GM19467 (cell line): ENCODE results near the gene NTMT2.
A peak's percentile ranks its signal among the peaks of the same experiment; 100 is the strongest.
"Not testable (repeated sequence)": the region's sequence is repeated elsewhere in the genome, so short reads cannot be mapped to it uniquely, and the experiment has no call there.

Experiments
- ATAC-seq: cut with Tn5 transposase; IDR thresholded peaks from one replicate; pipeline ENCODE4 v1.9.1; 2021; ENCODE audit warnings: mild to moderate bottlenecking, moderate library complexity; ENCODE audit not compliant: unreplicated experiment

The NTMT2 gene

DNA sequence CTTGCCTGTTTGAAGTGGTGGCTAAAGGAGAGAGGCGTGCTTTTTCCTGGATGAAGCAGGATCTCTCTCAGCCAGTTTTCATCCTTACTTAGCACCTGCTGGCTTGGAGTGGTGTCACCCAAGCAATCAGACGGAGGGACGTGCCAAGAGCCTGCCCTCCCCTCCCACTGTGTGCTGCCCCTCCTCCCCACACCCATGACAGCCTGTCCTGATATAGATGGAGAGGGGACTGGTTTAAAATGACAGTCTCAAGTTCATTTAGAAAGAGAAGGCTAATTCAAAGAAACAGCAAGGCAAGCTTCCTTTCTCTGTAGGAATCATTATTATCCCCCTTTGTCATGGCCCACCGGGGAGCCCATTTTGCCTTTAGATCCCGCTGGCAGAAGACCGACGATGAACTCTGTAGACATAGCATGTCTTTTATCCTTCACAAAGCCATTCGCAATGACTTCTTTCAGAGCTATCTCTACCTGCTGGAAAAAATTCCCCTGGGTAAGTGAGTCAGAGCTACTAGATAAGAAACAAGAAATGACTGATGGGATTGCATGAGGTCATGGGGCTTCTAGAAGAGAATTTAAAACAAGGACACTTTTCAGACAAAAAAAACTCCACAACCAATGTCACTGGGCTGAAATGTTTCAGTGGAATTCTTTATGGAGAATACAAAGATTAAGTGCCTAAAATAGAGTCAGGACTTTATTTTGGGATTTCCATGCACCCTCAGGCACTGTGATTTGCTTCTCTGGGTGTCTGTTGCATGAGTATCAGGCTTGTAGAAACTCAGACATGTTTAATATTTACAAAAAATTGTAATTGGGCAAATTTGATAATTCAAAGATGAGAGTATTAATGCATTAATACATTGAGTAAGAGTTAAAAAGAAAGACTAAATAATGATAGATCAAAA is at the start of gene NTMT2:
Gene NTMT2 (plus strand): TSS at position 190 of the 907 bp plus-strand sequence. CDS start 149 bp downstream, at position 339.
- ATAC-seq = no peak

DNA sequence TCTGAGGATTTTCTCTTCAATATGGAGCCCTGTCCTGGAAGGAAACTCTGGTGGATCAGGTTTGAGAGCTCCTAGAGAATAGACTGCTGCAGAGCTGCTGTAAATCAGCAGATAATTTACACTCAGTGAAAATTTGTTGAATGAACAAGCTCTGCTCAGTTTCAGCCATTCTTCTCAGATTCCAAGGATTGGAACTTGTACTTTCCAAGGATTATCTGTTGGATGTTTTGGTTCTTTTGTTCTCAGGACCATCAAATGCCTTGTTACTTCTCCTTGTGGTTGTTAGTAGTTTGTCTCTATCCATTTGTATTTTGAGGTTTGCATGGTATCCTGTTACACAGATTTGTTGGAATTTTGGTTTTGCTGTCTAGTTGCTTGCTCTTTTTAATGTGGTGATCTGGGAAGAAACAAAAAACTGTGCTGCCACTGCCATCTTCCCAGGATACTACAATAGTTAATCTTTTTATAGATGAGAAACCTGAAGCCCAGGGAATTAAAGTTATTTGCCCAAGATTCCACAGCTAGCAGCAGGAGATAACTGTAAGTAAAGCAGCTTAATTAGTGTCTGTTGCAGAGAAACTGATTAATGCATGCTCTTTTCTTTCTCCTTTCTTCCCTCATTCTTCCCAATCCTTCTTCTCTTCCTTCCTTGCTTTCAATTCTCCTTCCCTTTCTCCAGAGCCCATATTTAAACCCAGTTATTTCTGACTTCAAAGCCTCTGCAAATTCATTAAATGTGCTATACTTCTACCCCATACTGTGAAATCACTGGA is 49.6 kb upstream of the NTMT2 start:
- ATAC-seq = no peak

- ATAC-seq = no peak
Observed at GRCh38 chr1:170096806-170097340, 48.9 kb upstream of the NTMT2 start.

DNA sequence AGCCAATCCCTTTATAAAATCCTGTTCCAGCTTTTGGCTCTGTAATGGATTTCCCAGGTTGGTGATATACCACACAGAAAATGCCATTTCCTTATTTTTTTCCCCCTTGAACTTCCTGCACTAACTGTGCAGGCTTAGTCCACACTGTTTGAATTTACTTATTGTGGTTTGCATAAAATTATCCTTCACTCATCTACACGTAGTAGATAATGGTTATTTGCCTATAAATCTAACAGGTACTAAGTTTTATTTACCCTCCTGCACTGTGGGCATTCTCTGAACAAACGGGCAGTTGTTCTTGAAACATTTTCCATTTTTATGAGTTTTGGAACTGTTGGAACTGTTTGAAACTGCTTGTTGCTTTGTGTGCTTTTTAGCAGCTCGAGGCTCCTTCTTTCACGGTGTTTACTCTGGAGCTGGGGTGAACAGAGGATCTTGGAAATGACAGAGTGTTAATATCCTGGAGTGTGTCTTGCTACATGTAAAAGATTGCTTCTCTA is 48.3 kb upstream of the NTMT2 start:
- ATAC-seq = no peak

DNA sequence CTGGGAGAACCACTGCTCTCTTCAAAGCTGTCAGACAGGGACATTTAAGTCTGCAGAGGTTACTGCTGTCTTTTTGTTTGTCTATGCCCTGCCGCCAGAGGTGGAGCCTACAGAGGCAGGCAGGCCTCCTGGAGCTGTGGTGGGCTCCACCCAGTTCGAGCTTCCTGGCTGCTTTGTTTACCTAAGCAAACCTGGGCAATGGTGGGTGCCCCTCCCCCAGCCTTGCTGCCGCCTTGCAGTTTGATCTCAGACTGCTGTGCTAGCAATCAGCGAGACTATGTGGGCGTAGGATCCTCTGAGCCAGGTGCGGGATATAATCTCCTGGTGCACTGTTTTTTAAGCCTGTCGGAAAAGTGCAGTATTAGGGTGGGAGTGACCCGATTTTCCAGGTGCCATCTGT is 32.6 kb upstream of the NTMT2 start:
- ATAC-seq = not testable (repeated sequence)

DNA sequence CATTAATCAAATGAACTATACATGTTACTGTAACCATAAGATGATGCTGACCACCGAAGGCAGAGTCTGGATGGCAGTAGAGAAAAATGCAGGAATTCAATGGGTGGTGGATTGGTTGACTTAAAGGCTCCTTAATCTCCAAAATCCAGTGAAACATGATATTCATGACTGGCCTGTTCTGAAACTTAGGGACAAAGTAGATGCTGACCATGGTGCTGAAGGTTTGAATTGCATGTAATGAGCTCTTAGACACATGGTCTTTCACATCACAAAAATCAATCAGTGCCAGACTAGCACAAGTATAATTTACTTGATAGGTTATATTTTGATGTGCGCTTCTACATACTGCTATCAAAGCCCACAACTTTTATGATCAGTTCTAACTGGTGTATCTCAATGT is 30.9 kb upstream of the NTMT2 start:
- ATAC-seq = no peak

- no peak for ATAC-seq
Observed at GRCh38 chr1:170122366-170122765, 23.4 kb upstream of the NTMT2 start.

- no peak for ATAC-seq
Observed at GRCh38 chr1:170125269-170125668, 20.5 kb upstream of the NTMT2 start.

GRCh38 chr1:170126696-170127095 is 19.1 kb upstream of the NTMT2 start:
- ATAC-seq = peak; percentile 94

- no peak for ATAC-seq
Observed at GRCh38 chr1:170131450-170131849, 14.3 kb upstream of the NTMT2 start.

GRCh38 chr1:170131984-170132383 is 13.8 kb upstream of the NTMT2 start:
- no peak for ATAC-seq

DNA sequence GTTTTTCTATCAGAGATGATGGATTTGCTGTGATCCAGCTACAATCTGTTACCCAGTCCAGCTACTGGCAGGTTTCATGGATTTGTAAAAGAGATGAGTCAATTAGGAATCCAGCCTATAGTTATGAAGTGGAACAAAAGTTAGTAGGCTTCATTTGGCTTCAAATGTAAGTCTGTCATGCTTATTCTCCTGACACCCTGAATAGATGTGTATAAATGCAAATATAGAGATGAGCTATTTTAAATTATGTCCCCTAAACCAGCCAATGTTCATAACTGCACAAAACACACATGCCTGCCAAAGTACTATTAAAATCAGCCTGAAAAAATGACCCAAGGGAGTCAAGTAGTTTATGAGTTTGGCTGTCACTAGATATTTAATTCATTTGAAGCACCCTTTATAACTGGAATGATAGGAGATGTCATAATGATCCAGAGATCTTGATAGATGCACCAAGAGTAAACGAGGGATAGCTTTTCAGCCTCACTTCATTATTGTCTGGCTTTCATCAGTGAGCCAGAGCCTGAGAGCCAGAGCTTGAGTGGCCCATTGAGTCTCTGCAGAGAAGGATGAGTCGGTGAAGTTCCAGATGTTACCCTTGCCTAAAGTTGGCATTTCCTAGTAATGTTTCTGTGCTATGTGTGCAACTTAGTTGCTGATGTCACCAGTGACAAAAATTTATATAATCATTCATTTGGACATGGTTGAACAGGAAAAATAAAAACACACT is 11.8 kb upstream of the NTMT2 start:
- ATAC-seq = no peak

DNA sequence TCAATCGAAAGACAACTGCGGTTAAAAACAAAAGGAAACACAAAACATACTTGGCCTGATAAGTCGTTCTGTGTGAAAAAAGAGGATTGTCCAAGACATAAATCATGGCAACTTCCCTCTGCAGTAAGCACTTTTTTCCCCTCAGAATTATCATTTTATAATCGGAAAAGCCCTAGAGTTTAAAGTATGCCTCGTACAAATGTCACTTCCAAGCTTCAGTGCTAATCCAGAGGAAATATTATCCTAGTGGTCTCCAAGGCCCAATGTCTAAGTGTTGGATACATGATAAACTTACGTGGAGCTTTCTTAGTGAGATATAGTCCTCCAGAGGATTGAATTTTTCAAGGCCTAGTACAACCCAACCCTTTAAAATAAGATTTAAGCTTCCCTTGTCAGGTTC is 11.2 kb upstream of the NTMT2 start:
- no peak for ATAC-seq

GRCh38 chr1:170140371-170140770 is 5.4 kb upstream of the NTMT2 start:
- ATAC-seq = no peak

DNA sequence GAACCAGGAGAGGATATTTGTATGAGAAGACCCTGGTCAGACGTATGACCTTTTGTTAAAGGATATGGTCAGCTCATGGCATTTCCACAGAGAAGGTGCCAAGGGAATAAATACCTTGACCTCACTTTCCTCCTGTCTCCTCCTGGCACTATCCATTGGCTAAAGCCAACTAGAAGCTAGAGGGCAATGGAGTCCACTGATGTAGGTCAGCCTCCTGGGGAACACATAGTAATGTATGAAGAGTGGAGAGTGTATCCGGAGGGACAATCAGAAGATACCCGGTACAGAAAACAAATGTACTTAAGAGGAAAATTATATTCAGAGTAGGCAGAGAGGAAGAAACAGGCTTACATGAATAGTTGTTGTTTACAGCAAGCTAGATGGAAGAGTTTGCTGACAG is 698 bp upstream of the NTMT2 start:
- no peak for ATAC-seq

GRCh38 chr1:170146720-170147263 is 1.0 kb downstream of the NTMT2 start:
- no peak for ATAC-seq

- ATAC-seq = no peak
Observed at GRCh38 chr1:170149241-170149640, 3.5 kb downstream of the NTMT2 start.

GRCh38 chr1:170150016-170150415 is 4.3 kb downstream of the NTMT2 start:
- no peak for ATAC-seq

GRCh38 chr1:170150921-170151320 is 5.2 kb downstream of the NTMT2 start:
- no peak for ATAC-seq

- ATAC-seq = no peak
Observed at GRCh38 chr1:170153417-170153816, 7.7 kb downstream of the NTMT2 start.

DNA sequence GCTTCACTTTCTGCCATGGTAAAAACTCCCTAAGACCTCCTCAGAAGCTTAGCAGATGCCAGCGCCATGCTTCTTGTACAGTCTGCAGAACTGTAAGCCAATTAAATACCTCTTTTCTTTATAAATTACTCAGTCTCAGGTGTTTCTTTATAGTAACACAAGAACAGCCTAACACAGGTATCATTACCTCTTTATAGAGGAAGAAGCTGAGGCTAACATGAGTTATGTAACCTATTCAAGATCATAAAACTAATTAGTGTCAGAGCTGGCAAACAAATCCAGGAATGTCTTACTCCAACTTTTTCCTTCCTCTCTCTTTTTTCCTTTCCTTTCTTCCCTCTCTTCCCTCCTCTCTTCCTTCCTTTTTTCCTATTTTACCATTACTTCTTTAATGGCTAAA is 9.3 kb downstream of the NTMT2 start:
- no peak for ATAC-seq
